CD8-positive, alpha-beta memory T cell (primary cell): ENCODE measurements around the gene C11orf91. TPM values are rescaled to one million over a fixed set of nuclear protein-coding genes. Genes with fewer than 3 reads are reported as not detected.

ENCODE experiments used
- CTCF ChIA-PET: fragments of 350-600 bp; sonication (Branson Sonifier 250); formaldehyde crosslinking; loops from one replicate; lab custom pipeline; 2021; ENCODE audit warnings: antibody characterized with exemption; lab: Charles Lee
- POLR2A ChIA-PET: fragments of 350-600 bp; sonication (Branson Sonifier 250); formaldehyde crosslinking; loops from one replicate; lab custom pipeline; 2021; ENCODE audit warnings: antibody characterized with exemption; lab: Charles Lee
- DNase-seq, 5 donors: peaks; one replicate each; pipeline versions ENCODE4 v3.0.0 to v3.0.0-alpha.2; 2020 to 2022; ENCODE audit warnings: mixed read lengths in 1 of 5
- H3K27ac ChIP-seq: one replicate; pipeline ENCODE4 v1.7.0; 2013; ENCODE audit warnings: low read depth, mild to moderate bottlenecking, low read length, moderate library complexity
- H3K27me3 ChIP-seq: 2 replicates; pipeline ENCODE4 v1.7.0; 2013; ENCODE audit warnings: low read length, mild to moderate bottlenecking; ENCODE audit not compliant: insufficient read depth, poor library complexity, severe bottlenecking
- H3K36me3 ChIP-seq: 2 replicates; pipeline ENCODE4 v1.7.0; 2013; ENCODE audit warnings: mild to moderate bottlenecking, low read length, moderate library complexity; ENCODE audit not compliant: insufficient read depth
- H3K4me1 ChIP-seq: 2 replicates; pipeline ENCODE4 v1.7.0; 2013; ENCODE audit warnings: mild to moderate bottlenecking, low read length, moderate library complexity; ENCODE audit not compliant: insufficient read depth
- H3K4me3 ChIP-seq: 2 replicates; pipeline ENCODE4 v1.7.0; 2013; ENCODE audit warnings: mild to moderate bottlenecking, low read length
- H3K9me3 ChIP-seq: 2 replicates; pipeline ENCODE4 v1.7.0; 2013; ENCODE audit warnings: mild to moderate bottlenecking, low read length
- H3K27ac Mint-ChIP-seq, 8 donors: one replicate each; pipeline ENCODE4 v1.8.0; 2020 to 2021; ENCODE audit warnings: mixed read lengths in 8 of 8, mild to moderate bottlenecking in 6 of 8, inconsistent platforms in 3 of 8, moderate library complexity in 3 of 8
- H3K27me3 Mint-ChIP-seq, 2 donors: one replicate each; pipeline ENCODE4 v1.8.0; 2020 to 2021; ENCODE audit warnings: mixed read lengths in 2 of 2, mild to moderate bottlenecking in 1 of 2, moderate library complexity in 1 of 2
- H3K36me3 Mint-ChIP-seq, 3 donors: one replicate each; pipeline ENCODE4 v1.8.0; 2020 to 2021; ENCODE audit warnings: mixed read lengths in 3 of 3, inconsistent platforms in 1 of 3, mild to moderate bottlenecking in 1 of 3
- H3K4me1 Mint-ChIP-seq, 3 donors: one replicate each; pipeline ENCODE4 v1.8.0; 2020 to 2021; ENCODE audit warnings: mixed read lengths in 3 of 3, inconsistent platforms in 1 of 3, mild to moderate bottlenecking in 1 of 3
- H3K4me3 Mint-ChIP-seq, 7 donors: one replicate each; pipeline ENCODE4 v1.8.0; 2020 to 2021; ENCODE audit warnings: mixed read lengths in 7 of 7, mild to moderate bottlenecking in 6 of 7, moderate library complexity in 4 of 7, inconsistent platforms in 2 of 7
- H3K9me3 Mint-ChIP-seq, 5 donors: one replicate each; pipeline ENCODE4 v1.8.0; 2020 to 2022; ENCODE audit warnings: mixed read lengths in 5 of 5, mild to moderate bottlenecking in 3 of 5, moderate library complexity in 2 of 5, inconsistent platforms in 1 of 5
- polyA plus RNA-seq: library from polyadenylated mRNA; unstranded; fragments of 300-500 nt; fragmentation: Illumina TruSeq; gene quantifications from one replicate; pipeline ENCODE4 v1.2.3, GENCODE V29; 2021
- total RNA-seq, 2 experiments: library from RNA; stranded (reverse); gene quantifications; one replicate each; pipeline ENCODE4 v1.2.3, GENCODE V29; 2021

C11orf91 gene
- total and polyA plus RNA-seq, 3 experiments from 2014 or later, result not detected

- Histone ChIP-seq H3K4me1 (no peaks in the 10 kb centered on the region), H3K27me3 (peaks cover 4% of the 10 kb centered on the region), H3K36me3 (no peaks in the 10 kb centered on the region), H3K4me3 (no peak overlapping the region), H3K9me3 (no peaks in the 10 kb centered on the region), H3K27ac (no peak overlapping the region)
- H3K4me1 Mint-ChIP-seq, result no peaks in the 10 kb centered on the region
- H3K27ac Mint-ChIP-seq, result no peak overlapping the region
- no peaks in the 10 kb centered on the region for H3K9me3 Mint-ChIP-seq
- H3K36me3 Mint-ChIP-seq, result no peaks in the 10 kb centered on the region
- CTCF ChIA-PET, result no interaction called here
- H3K4me3 Mint-ChIP-seq, result no peak overlapping the region
- DNase-seq, result no peak
- POLR2A ChIA-PET, result no interaction called here
- peaks cover 5 to 17% of the 10 kb centered on the region in 2 donors for H3K27me3 Mint-ChIP-seq
These were observed 39.7 kb downstream of the C11orf91 start for GRCh38 chr11:33660962-33661361.

DNA sequence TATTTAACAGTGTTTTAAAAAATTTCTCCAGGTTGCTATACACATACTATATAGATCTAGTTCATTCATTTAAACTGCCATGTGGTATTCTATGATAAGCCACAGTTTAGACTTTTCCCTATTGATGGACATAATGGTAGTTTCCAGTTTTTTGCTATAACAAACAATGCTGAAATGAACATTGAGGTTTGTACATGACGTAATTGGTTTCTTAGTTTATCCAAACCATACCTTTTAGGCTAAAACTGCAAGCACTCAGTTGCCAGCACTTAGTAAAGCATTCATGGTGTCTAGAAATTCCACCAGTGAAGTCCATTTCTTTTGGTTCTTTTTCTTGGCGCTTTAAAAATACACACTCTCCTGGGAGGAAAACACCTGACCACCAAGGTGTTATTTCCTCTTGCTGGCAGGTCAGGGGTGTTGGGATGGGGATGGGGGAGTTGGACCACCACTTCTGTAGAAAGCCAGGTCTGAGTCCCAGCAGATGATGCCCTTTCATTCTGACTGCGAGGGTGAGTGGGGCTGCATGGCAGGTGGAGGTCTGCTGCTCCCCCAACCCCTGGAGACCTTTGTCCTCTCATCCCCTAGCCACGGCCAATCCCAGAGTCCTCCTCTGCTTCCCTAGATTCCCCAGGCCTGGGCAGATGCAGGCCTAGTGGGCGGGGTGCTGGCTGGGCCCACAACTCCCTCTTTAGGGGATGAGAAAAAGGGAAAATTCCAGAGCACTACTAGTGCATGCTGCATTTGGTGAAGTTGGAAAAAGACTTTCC, 41.1 kb downstream of the C11orf91 start:
- no peak overlapping the region for H3K4me3 ChIP-seq
- no peaks in the 10 kb centered on the region for H3K4me1 Mint-ChIP-seq
- no peak for DNase-seq
- POLR2A ChIA-PET, result no interaction called here
- no peaks in the 10 kb centered on the region for H3K36me3 Mint-ChIP-seq
- no peaks in the 10 kb centered on the region for H3K36me3 ChIP-seq
- H3K27ac Mint-ChIP-seq, result no peak overlapping the region
- H3K9me3 Mint-ChIP-seq, result no peaks in the 10 kb centered on the region
- no peaks in the 10 kb centered on the region for H3K9me3 ChIP-seq
- CTCF ChIA-PET, result no interaction called here
- H3K4me3 Mint-ChIP-seq, result no peak overlapping the region
- H3K4me1 ChIP-seq, result no peaks in the 10 kb centered on the region
- peaks cover 2 to 20% of the 10 kb centered on the region in 2 donors for H3K27me3 Mint-ChIP-seq
- no peak overlapping the region for H3K27ac ChIP-seq
- H3K27me3 ChIP-seq, result no peaks in the 10 kb centered on the region

GRCh38 chr11:33658195-33658900, 42.3 kb downstream of the C11orf91 start:
- Mint-ChIP-seq H3K36me3 (no peaks in the 10 kb centered on the region), H3K9me3 (no peaks in the 10 kb centered on the region), H3K27me3 (peaks cover 2 to 17% of the 10 kb centered on the region in 2 donors), H3K4me3 (no peak overlapping the region), H3K27ac (no peak overlapping the region), H3K4me1 (no peaks in the 10 kb centered on the region)
- no peak overlapping the region for H3K4me3 ChIP-seq
- POLR2A ChIA-PET, result no interaction called here
- H3K9me3 ChIP-seq, result no peaks in the 10 kb centered on the region
- H3K27me3 ChIP-seq, result no peaks in the 10 kb centered on the region
- H3K27ac ChIP-seq, result no peak overlapping the region
- no peaks in the 10 kb centered on the region for H3K36me3 ChIP-seq
- CTCF ChIA-PET, result no interaction called here
- no peaks in the 10 kb centered on the region for H3K4me1 ChIP-seq
- DNase-seq, result no peak

GRCh38 chr11:33657757-33658156, 42.9 kb downstream of the C11orf91 start:
- Mint-ChIP-seq H3K4me1 (no peaks in the 10 kb centered on the region), H3K36me3 (no peaks in the 10 kb centered on the region), H3K4me3 (no peak overlapping the region), H3K9me3 (no peaks in the 10 kb centered on the region), H3K27ac (no peak overlapping the region), H3K27me3 (peaks cover 2 to 17% of the 10 kb centered on the region in 2 donors)
- Histone ChIP-seq H3K4me1 (no peaks in the 10 kb centered on the region), H3K4me3 (no peak overlapping the region), H3K27me3 (no peaks in the 10 kb centered on the region), H3K36me3 (no peaks in the 10 kb centered on the region), H3K9me3 (no peaks in the 10 kb centered on the region), H3K27ac (no peak overlapping the region)
- DNase-seq, result no peak
- ChIA-PET POLR2A (no interaction called here), CTCF (no interaction called here)

- ChIA-PET POLR2A (no interaction called here), CTCF (no interaction called here)
These were observed 43.9 kb downstream of the C11orf91 start for GRCh38 chr11:33656768-33657167.

DNA sequence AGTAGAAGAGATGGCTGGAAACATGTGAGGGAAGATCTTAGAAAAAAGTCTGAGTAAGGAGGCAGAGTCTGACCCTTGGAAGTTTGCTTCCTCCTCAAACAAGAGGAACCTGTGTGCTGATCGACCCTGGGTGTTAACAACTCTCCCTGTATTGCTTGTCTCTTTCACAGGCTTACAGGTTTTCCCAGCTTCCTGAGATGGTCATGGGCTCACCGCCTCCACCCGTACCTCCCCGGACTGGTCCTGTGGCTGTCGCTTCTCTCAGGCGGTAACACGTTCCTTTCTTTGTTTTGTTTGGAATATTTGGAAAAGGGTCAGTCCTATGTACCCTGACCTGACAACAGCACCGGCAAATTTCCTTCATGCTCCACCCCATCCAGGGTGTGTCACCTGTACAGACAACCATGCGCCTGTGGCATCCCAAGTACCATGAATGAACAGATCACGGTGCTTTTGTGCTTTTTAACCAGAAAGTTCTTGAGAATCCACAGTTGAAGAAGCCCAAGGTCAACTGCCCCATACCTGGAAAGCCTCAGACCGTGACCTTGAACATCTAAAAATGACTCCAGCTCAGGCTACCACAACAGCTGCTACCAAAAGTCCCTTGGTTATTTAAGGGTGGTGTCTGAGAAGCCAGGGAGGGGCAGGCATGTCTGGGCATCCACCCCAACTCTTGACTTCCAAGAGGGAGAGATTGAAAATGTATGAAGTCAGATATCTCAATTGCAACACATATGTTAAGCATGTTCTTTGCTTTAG, 44.6 kb downstream of the C11orf91 start:
- Histone ChIP-seq H3K27me3 (no peaks in the 10 kb centered on the region), H3K27ac (no peak overlapping the region), H3K4me3 (no peak overlapping the region), H3K4me1 (no peaks in the 10 kb centered on the region), H3K9me3 (no peaks in the 10 kb centered on the region), H3K36me3 (no peaks in the 10 kb centered on the region)
- no peaks in the 10 kb centered on the region for H3K9me3 Mint-ChIP-seq
- H3K27ac Mint-ChIP-seq, result no peak overlapping the region
- no peaks in the 10 kb centered on the region for H3K36me3 Mint-ChIP-seq
- H3K4me3 Mint-ChIP-seq, result no peak overlapping the region
- ChIA-PET POLR2A (no interaction called here), CTCF (no interaction called here)
- H3K27me3 Mint-ChIP-seq, result peaks cover 3 to 17% of the 10 kb centered on the region in 2 donors
- H3K4me1 Mint-ChIP-seq, result no peaks in the 10 kb centered on the region
- DNase-seq, result no peak

More at GRCh38 chr11:33656768-33657167, 43.9 kb downstream of the C11orf91 start:
- Mint-ChIP-seq H3K9me3 (no peaks in the 10 kb centered on the region), H3K27ac (no peak overlapping the region), H3K36me3 (no peaks in the 10 kb centered on the region), H3K4me1 (no peaks in the 10 kb centered on the region), H3K4me3 (no peak overlapping the region), H3K27me3 (peaks cover 2 to 17% of the 10 kb centered on the region in 2 donors)
- DNase-seq, result no peak
- Histone ChIP-seq H3K27ac (no peak overlapping the region), H3K4me3 (no peak overlapping the region), H3K27me3 (no peaks in the 10 kb centered on the region), H3K4me1 (no peaks in the 10 kb centered on the region), H3K36me3 (no peaks in the 10 kb centered on the region), H3K9me3 (no peaks in the 10 kb centered on the region)

- POLR2A ChIA-PET, result no interaction called here
- Histone ChIP-seq H3K27ac (no peak overlapping the region), H3K27me3 (no peaks in the 10 kb centered on the region), H3K36me3 (no peaks in the 10 kb centered on the region), H3K4me3 (no peak overlapping the region), H3K9me3 (no peaks in the 10 kb centered on the region), H3K4me1 (no peaks in the 10 kb centered on the region)
- H3K9me3 Mint-ChIP-seq, result no peaks in the 10 kb centered on the region
- H3K4me1 Mint-ChIP-seq, result no peaks in the 10 kb centered on the region
- no peaks in the 10 kb centered on the region for H3K36me3 Mint-ChIP-seq
- no peak for DNase-seq
- no peak overlapping the region for H3K4me3 Mint-ChIP-seq
- no peak overlapping the region for H3K27ac Mint-ChIP-seq
- peaks cover 6 to 30% of the 10 kb centered on the region in 2 donors for H3K27me3 Mint-ChIP-seq
- CTCF ChIA-PET, result no interaction called here
These were observed 46.0 kb downstream of the C11orf91 start for GRCh38 chr11:33654594-33654993.

- no peak for DNase-seq
- ChIA-PET POLR2A (no interaction called here), CTCF (no interaction called here)
- Mint-ChIP-seq H3K27ac (no peak overlapping the region), H3K4me1 (no peaks in the 10 kb centered on the region), H3K36me3 (no peaks in the 10 kb centered on the region), H3K4me3 (no peak overlapping the region), H3K9me3 (no peaks in the 10 kb centered on the region), H3K27me3 (peaks cover 6 to 36% of the 10 kb centered on the region in 2 donors)
- H3K27ac ChIP-seq, result no peak overlapping the region
- no peaks in the 10 kb centered on the region for H3K36me3 ChIP-seq
- no peaks in the 10 kb centered on the region for H3K4me1 ChIP-seq
- H3K4me3 ChIP-seq, result no peak overlapping the region
- no peaks in the 10 kb centered on the region for H3K27me3 ChIP-seq
- no peaks in the 10 kb centered on the region for H3K9me3 ChIP-seq
These were observed 47.7 kb downstream of the C11orf91 start for GRCh38 chr11:33652930-33653329.
